KOPT-K1 (cell line): Measurements from ENCODE around the gene RNF207.

Experiments
- H3K27ac ChIP-seq: fragments of 200-600 bp; sonication (generic); 2 replicates; pipeline ENCODE4 v1.5.1; 2016; ENCODE audit warnings: antibody characterized with exemption, mild to moderate bottlenecking, low read depth, low read length; ENCODE audit not compliant: poor library complexity, severe bottlenecking
- H3K36me3 ChIP-seq: fragments of 200-600 bp; sonication (generic); 2 replicates; pipeline ENCODE4 v1.5.1; 2017; ENCODE audit warnings: antibody characterized with exemption, mild to moderate bottlenecking, low read length, moderate library complexity; ENCODE audit not compliant: insufficient read depth
- H3K9me3 ChIP-seq: fragments of 200-600 bp; sonication (generic); 2 replicates; pipeline ENCODE4 v1.5.1; 2017; ENCODE audit warnings: antibody characterized with exemption, low read length, mild to moderate bottlenecking; ENCODE audit not compliant: insufficient read depth, poor library complexity, severe bottlenecking

RNF207 gene

GRCh38 chr1:6205849-6206519, at the start of gene RNF207:
RNF207 (plus strand) TSS chr1:6206119; CDS start chr1:6206536, 417 bp downstream.
- H3K27ac ChIP-seq: no peak within 1 kb of the TSS
- no peaks in the 10 kb centered on the region for H3K9me3 ChIP-seq
- no peaks in the 10 kb centered on the region for H3K36me3 ChIP-seq

- Histone ChIP-seq H3K27ac (no peak overlapping the region), H3K36me3 (no peaks in the 10 kb centered on the region), H3K9me3 (no peaks in the 10 kb centered on the region)
Observed at GRCh38 chr1:6157132-6157527, 48.8 kb upstream of the RNF207 start.

- H3K9me3 ChIP-seq: no peaks in the 10 kb centered on the region
- no peak overlapping the region for H3K27ac ChIP-seq
- H3K36me3 ChIP-seq: no peaks in the 10 kb centered on the region
Observed at GRCh38 chr1:6157528-6158174, 48.3 kb upstream of the RNF207 start.

GRCh38 chr1:6158181-6158580, 47.7 kb upstream of the RNF207 start:
- no peaks in the 10 kb centered on the region for H3K9me3 ChIP-seq
- H3K36me3 ChIP-seq: no peaks in the 10 kb centered on the region
- no peak overlapping the region for H3K27ac ChIP-seq

- no peak overlapping the region for H3K27ac ChIP-seq
- H3K36me3 ChIP-seq: no peaks in the 10 kb centered on the region
- no peaks in the 10 kb centered on the region for H3K9me3 ChIP-seq
Observed at GRCh38 chr1:6162341-6162740, 43.6 kb upstream of the RNF207 start.

- no peaks in the 10 kb centered on the region for H3K36me3 ChIP-seq
- no peak overlapping the region for H3K27ac ChIP-seq
- H3K9me3 ChIP-seq: no peaks in the 10 kb centered on the region
Observed at GRCh38 chr1:6162773-6163172, 43.1 kb upstream of the RNF207 start.

- H3K36me3 ChIP-seq: no peaks in the 10 kb centered on the region
- H3K27ac ChIP-seq: no peak overlapping the region
- H3K9me3 ChIP-seq: no peaks in the 10 kb centered on the region
Observed at GRCh38 chr1:6163191-6163972, 42.5 kb upstream of the RNF207 start.

GRCh38 chr1:6163973-6164617, 41.8 kb upstream of the RNF207 start:
- no peaks in the 10 kb centered on the region for H3K9me3 ChIP-seq
- H3K27ac ChIP-seq: no peak overlapping the region
- no peaks in the 10 kb centered on the region for H3K36me3 ChIP-seq

- H3K9me3 ChIP-seq: no peaks in the 10 kb centered on the region
- no peak overlapping the region for H3K27ac ChIP-seq
Observed at GRCh38 chr1:6165027-6165426, 40.9 kb upstream of the RNF207 start.

GRCh38 chr1:6165441-6165985, 40.4 kb upstream of the RNF207 start:
- H3K36me3 ChIP-seq: no peaks in the 10 kb centered on the region
- H3K27ac ChIP-seq: no peak overlapping the region
- no peaks in the 10 kb centered on the region for H3K9me3 ChIP-seq

More at GRCh38 chr1:6165027-6165426, 40.9 kb upstream of the RNF207 start:
- no peaks in the 10 kb centered on the region for H3K36me3 ChIP-seq

GRCh38 chr1:6166221-6166620, 39.7 kb upstream of the RNF207 start:
- Histone ChIP-seq H3K27ac (no peak overlapping the region), H3K9me3 (no peaks in the 10 kb centered on the region), H3K36me3 (no peaks in the 10 kb centered on the region)

GRCh38 chr1:6166655-6167390, 39.1 kb upstream of the RNF207 start:
- Histone ChIP-seq H3K27ac (no peak overlapping the region), H3K9me3 (no peaks in the 10 kb centered on the region), H3K36me3 (no peaks in the 10 kb centered on the region)

GRCh38 chr1:6167391-6168303, 38.3 kb upstream of the RNF207 start:
- no peak overlapping the region for H3K27ac ChIP-seq
- H3K36me3 ChIP-seq: no peaks in the 10 kb centered on the region

More at GRCh38 chr1:6167391-6168303, 38.3 kb upstream of the RNF207 start:
- no peaks in the 10 kb centered on the region for H3K9me3 ChIP-seq
